Hematopoietic multipotent progenitor cell treated with erythropoietin and hydrocortisone succinate and interleukin-3 and kit ligand, for 17 days (in vitro differentiated cells): ENCODE results near the gene COL23A1.

ENCODE experiments used
- DNase-seq: peaks from one replicate; pipeline ENCODE4 v3.0.0-alpha.2; 2015; ENCODE audit warnings: low spot score

Gene COL23A1

GRCh38 chr5:178392931-178393394 lies 197.2 kb downstream of the COL23A1 start:
- DNase-seq, result no peak

GRCh38 chr5:178392386-178392785 lies 197.8 kb downstream of the COL23A1 start:
- DNase-seq, result no peak

GRCh38 chr5:178391480-178391879 lies 198.7 kb downstream of the COL23A1 start:
- no peak for DNase-seq

- no peak for DNase-seq
Measured at GRCh38 chr5:178389796-178390195, 200.4 kb downstream of the COL23A1 start.

- no peak for DNase-seq
Measured at GRCh38 chr5:178389026-178389729, 201.0 kb downstream of the COL23A1 start.

GRCh38 chr5:178388386-178389025 lies 201.7 kb downstream of the COL23A1 start:
- DNase-seq, result no peak

GRCh38 chr5:178387856-178388190 lies 202.4 kb downstream of the COL23A1 start:
- DNase-seq, result no peak

- no peak for DNase-seq
Measured at GRCh38 chr5:178387061-178387855, 202.9 kb downstream of the COL23A1 start.

- no peak for DNase-seq
Measured at GRCh38 chr5:178386336-178386931, 203.8 kb downstream of the COL23A1 start.

- DNase-seq, result no peak
Measured at GRCh38 chr5:178385496-178385890, 204.7 kb downstream of the COL23A1 start.

GRCh38 chr5:178384816-178385495 lies 205.2 kb downstream of the COL23A1 start:
- no peak for DNase-seq

GRCh38 chr5:178383919-178384815 lies 206.0 kb downstream of the COL23A1 start:
- DNase-seq, result no peak

- DNase-seq, result no peak
Measured at GRCh38 chr5:178383301-178383918, 206.8 kb downstream of the COL23A1 start.

GRCh38 chr5:178382754-178383164 lies 207.4 kb downstream of the COL23A1 start:
- no peak for DNase-seq

- DNase-seq, result no peak
Measured at GRCh38 chr5:178381921-178382695, 208.1 kb downstream of the COL23A1 start.

- no peak for DNase-seq
Measured at GRCh38 chr5:178381206-178381605, 209.0 kb downstream of the COL23A1 start.

- DNase-seq, result no peak
Measured at GRCh38 chr5:178380541-178381074, 209.6 kb downstream of the COL23A1 start.

GRCh38 chr5:178380086-178380485 lies 210.1 kb downstream of the COL23A1 start:
- DNase-seq, result no peak
